ENCODE results near the gene HMGN4.

- TF ChIP-seq MAX (IDR thresholded peaks at IDR 0.05; ENCODE audit: insufficient read depth, insufficient read length) (no peak), FOS (IDR thresholded peaks at IDR 0.05; ENCODE audit: borderline replicate concordance, insufficient read depth, low read length) (no peak), POLR2A (IDR thresholded peaks at IDR 0.05; ENCODE audit: low read depth, low read length) (no peak), EZH2 (IDR thresholded peaks at IDR 0.05; ENCODE audit: borderline replicate concordance, low read depth, low read length, severe bottlenecking) (no peak), POLR2AphosphoS5 (IDR thresholded peaks at IDR 0.05; ENCODE audit: insufficient read depth, low read depth, low read length) (no peak)
- TF ChIP-seq, protein P1, sequence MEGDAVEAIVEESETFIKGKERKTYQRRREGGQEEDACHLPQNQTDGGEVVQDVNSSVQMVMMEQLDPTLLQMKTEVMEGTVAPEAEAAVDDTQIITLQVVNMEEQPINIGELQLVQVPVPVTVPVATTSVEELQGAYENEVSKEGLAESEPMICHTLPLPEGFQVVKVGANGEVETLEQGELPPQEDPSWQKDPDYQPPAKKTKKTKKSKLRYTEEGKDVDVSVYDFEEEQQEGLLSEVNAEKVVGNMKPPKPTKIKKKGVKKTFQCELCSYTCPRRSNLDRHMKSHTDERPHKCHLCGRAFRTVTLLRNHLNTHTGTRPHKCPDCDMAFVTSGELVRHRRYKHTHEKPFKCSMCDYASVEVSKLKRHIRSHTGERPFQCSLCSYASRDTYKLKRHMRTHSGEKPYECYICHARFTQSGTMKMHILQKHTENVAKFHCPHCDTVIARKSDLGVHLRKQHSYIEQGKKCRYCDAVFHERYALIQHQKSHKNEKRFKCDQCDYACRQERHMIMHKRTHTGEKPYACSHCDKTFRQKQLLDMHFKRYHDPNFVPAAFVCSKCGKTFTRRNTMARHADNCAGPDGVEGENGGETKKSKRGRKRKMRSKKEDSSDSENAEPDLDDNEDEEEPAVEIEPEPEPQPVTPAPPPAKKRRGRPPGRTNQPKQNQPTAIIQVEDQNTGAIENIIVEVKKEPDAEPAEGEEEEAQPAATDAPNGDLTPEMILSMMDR (IDR thresholded peaks at IDR 0.05; ENCODE audit: extremely low read depth in 1 of 2, insufficient read depth in 1 of 2, low read depth in 1 of 2, low read length in 2 of 2) = no peak
These were observed 39.5 kb downstream of the HMGN4 start for GRCh38 chr6:26577720-26578072.
